Epithelial cell of esophagus (primary cell): ENCODE data around the gene RNF130.

Experiments
- DNase-seq: peaks from one replicate; pipeline ENCODE4 v3.0.0; 2010; ENCODE audit warnings: low read depth
- H3K4me3 ChIP-seq: 2 replicates; pipeline ENCODE4 v1.5.1; 2011; ENCODE audit warnings: mild to moderate bottlenecking, low read length, control low read depth
- CTCF ChIP-seq: IDR thresholded peaks from 2 replicates; pipeline ENCODE4 v1.5.1; 2011; ENCODE audit warnings: low read depth, mild to moderate bottlenecking, low read length, control low read depth, inconsistent platforms; ENCODE audit not compliant: insufficient read depth; ENCODE audit errors: missing control alignments

Gene RNF130

GRCh38 chr5:179975713-179976134 is 95.8 kb downstream of the RNF130 start:
- no peak for TF ChIP-seq CTCF
- no peak for DNase-seq

GRCh38 chr5:179974946-179975712 is 96.4 kb downstream of the RNF130 start:
- peak; percentile 50 for TF ChIP-seq CTCF
- peak; percentile 28 for DNase-seq

More at GRCh38 chr5:179975713-179976134, 95.8 kb downstream of the RNF130 start:
- H3K4me3 ChIP-seq = no peak overlapping the region

GRCh38 chr5:179974246-179974945 is 97.2 kb downstream of the RNF130 start:
- no peak for DNase-seq
- no peak overlapping the region for H3K4me3 ChIP-seq
- TF ChIP-seq CTCF = no peak

More at GRCh38 chr5:179974946-179975712, 96.4 kb downstream of the RNF130 start:
- no peak overlapping the region for H3K4me3 ChIP-seq

GRCh38 chr5:179973391-179973790 is 98.2 kb downstream of the RNF130 start:
- TF ChIP-seq CTCF = no peak
- no peak for DNase-seq
- H3K4me3 ChIP-seq = no peak overlapping the region

DNA sequence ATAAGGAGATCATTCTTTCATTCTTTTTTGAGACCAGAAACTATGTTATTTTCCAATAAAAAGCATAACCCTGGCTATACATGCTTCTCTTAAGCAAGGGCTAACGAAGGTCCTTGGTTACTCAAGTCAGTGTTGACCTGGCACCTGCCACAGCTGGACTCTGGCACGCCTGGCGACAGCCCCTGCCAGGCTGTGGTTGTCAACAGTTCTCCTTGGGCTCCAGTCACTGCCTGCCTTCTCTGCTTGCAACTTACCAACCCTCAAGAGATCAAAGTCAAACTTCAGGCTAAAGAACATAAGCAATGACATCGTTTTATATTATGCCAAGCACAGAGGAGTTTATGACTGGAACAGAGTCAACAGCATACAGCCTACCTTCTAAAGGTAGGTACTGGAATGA is 102.4 kb downstream of the RNF130 start:
- no peak overlapping the region for H3K4me3 ChIP-seq
- no peak for DNase-seq
- no peak for TF ChIP-seq CTCF

- no peak overlapping the region for H3K4me3 ChIP-seq
- DNase-seq = no peak
- no peak for TF ChIP-seq CTCF
Measured at GRCh38 chr5:179967489-179967888, 104.1 kb downstream of the RNF130 start.
